Heart left ventricle (tissue), 16 donors: ENCODE measurements around the gene TH. TPM values are rescaled to one million over a fixed set of nuclear protein-coding genes. Genes with fewer than 3 reads are reported as not detected.

ENCODE experiments used
- ATAC-seq, 4 donors: fragments of 200-7000 bp; cut with Tn5 transposase; one replicate each; pipeline ENCODE4 v1.9.1; 2020 to 2022; ENCODE audit warnings: moderate library complexity in 4 of 4, mild to moderate bottlenecking in 3 of 4, moderate number of reproducible peaks in 1 of 4
- DNase-seq, 5 donors: peaks; one replicate each; pipeline ENCODE4 v3.0.0-alpha.2; 2020
- H3K27ac ChIP-seq, 12 donors: fragments of 200-600 bp; sonication (generic) in 4 of 12; one replicate each; pipeline versions ENCODE4 v1.5.0 to v1.8.0; 2016 to 2022; ENCODE audit warnings: mild to moderate bottlenecking in 2 of 12
- H3K27me3 ChIP-seq, 9 donors: fragments of 200-600 bp; sonication (generic) in 2 of 9; one replicate each; pipeline versions ENCODE4 v1.5.1 to v1.8.0; 2016 to 2022; ENCODE audit warnings: mild to moderate bottlenecking in 3 of 9
- H3K36me3 ChIP-seq, 9 donors: fragments of 200-600 bp; sonication (generic) in 2 of 9; one replicate each; pipeline versions ENCODE4 v1.5.0 to v1.8.0; 2018 to 2022; ENCODE audit warnings: mild to moderate bottlenecking in 2 of 9
- H3K4me1 ChIP-seq, 12 donors: fragments of 200-600 bp; sonication (generic) in 4 of 12; one replicate each; pipeline versions ENCODE4 v1.5.0 to v1.8.0; 2016 to 2022; ENCODE audit warnings: mild to moderate bottlenecking in 3 of 12
- H3K4me3 ChIP-seq, 12 donors: fragments of 200-600 bp; sonication (generic) in 4 of 12; one replicate each; pipeline versions ENCODE4 v1.5.0 to v1.8.0; 2017 to 2022; ENCODE audit warnings: mild to moderate bottlenecking in 9 of 12, moderate library complexity in 4 of 12
- H3K9me3 ChIP-seq, 12 donors: fragments of 200-600 bp; sonication (generic) in 4 of 12; one replicate each; pipeline versions ENCODE4 v1.5.0 to v1.8.0; 2016 to 2022; ENCODE audit warnings: mild to moderate bottlenecking in 1 of 12
- POLR2A ChIP-seq, 2 donors: fragments of 450-650 bp; IDR thresholded peaks; one replicate each; pipeline ENCODE4 v1.6.1; 2017; ENCODE audit warnings: antibody characterized with exemption in 2 of 2, mild to moderate bottlenecking in 2 of 2, moderate library complexity in 2 of 2
- WGBS, 4 donors: extraction: QIAGEN DNeasy Blood & Tissue Kit in 2 of 4; methylation state at CpG; one replicate each; pipeline versions ENCODE4 v1.1.5 to v1.1.7; 2013 to 2018; 5-methylcytosine and 5-hydroxymethylcytosine counted together
- intact Hi-C, 10 donors: fragments of 100-400 bp; cut with DNase I; formaldehyde crosslinking; loops; one replicate each; pipeline versions ENCODE4 v1.11.1 to v1.14.2; 2022
- polyA plus RNA-seq, 2 donors: library from polyadenylated mRNA; stranded (reverse); fragments of 200-250 nt; gene quantifications; one replicate each; pipeline ENCODE4 v1.2.3, GENCODE V29; 2013
- total RNA-seq, 9 donors: library from RNA; depleted of rRNA in 2 of 9; stranded (reverse); fragments of >200 nt in 2 of 9; fragmentation: NEBNext Ultra II Directional in 3 of 9; extraction: Animal tissue kit (Norgen Biotek cat#: 25700) in 3 of 9; gene quantifications; one replicate each; pipeline versions ENCODE4 v1.1.0 to v1.2.4, GENCODE V29; 2016 to 2023
- TF ChIP-seq, protein P1 (sequence below), 12 donors: fragments of 200-600 bp; sonication (generic) in 4 of 12; IDR thresholded peaks; one replicate each; pipeline versions ENCODE4 v1.5.0 to v1.8.0; 2018 to 2022; ENCODE audit warnings: antibody characterized with exemption in 12 of 12, mild to moderate bottlenecking in 5 of 12
- donor health status: ischemic (EF 13 %, LVEDD 7.1; RV severe dilation, severe dysfunction).
- donor health status: healthy with polysubstance abuse.
- donor health status: DM: no; HTN: yes; CAD: no.
- donor health status: DM: no; HTN: no; CAD: no.
- donor health status: ischemic (EF 25% LVEDD 6.9; RV normal size, moderate dysfunction).
- donor health status: ischemic (EF 25% LVEDD 5.7; RV mildly dilated, moderate dysfunction).
- donor health status: healthy.
- donor health status: DM: yes; HTN: yes; CAD: no.
- donor health status: ischemic (EF 35%, LVEDD 5.7; RV mildly dilated, moderate dysfunction).
- donor health status: nonischemic (EF 11% LVEDD 7.7; RV severe dilation, severe dysfunction).
- donor health status: DM: yes; HTN: yes; CAD: no.
- donor health status: PGD.
- donor health status: ischemic (EF 29% LVEDD 5.4; RV normal size, mild dysfunction).
- donor health status: nonischemic (EF 23%, LVEDD 6.1; RV moderate dilation, normal function).

TH gene
- total and polyA plus RNA-seq, 11 donors = 0.08 TPM; not detected in 10

DNA sequence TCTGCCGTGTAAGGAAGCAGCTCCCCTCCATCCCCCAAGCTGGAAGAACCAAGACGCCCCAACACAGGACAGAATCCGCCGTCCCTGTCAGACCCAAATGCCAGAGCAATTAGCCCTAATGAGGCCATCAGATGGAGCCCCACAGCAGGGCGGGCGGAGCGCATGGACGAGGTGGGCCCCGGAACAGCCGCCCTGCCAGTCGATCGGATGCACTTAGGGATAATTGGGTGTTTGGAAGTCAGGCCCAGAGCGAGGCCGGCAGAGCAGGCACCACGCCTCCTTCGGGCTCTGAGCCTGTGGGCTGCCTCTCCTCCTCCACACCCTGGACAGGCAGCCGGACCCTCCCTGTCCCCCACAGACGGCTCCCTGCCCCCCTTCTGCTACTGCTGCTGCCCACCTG is 5.5 kb upstream of the TH start:
- H3K36me3 ChIP-seq = no peaks in the 10 kb centered on the region
- 56 to 79% (median 61%) methylated on average over 15 to 18 of the region's 18 CpGs for WGBS, 4 donors
- intact Hi-C loops = no loop called here

DNA sequence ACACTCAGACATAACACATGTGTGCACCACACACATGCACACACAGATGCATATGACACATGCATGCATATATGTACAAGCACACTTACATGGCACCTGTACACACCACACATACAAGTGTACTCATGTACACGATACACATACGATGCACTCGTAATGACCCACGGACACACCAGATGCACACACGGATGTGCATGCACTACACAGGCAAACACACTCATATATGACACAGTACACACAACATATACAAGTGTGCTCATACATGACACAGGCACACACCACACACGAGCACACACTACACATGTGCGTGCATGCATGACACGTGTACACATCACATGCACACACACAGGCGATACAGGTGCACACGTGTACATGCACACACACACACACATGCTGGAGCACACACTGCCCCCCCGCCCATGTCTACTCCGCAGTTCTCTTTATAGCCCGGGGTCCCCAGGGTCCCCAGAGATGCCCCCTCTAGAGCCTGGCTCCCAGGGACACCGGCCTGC is 4.8 kb upstream of the TH start:
- H3K4me1 ChIP-seq = no peaks in the 10 kb centered on the region
- no peaks in the 10 kb centered on the region for H3K9me3 ChIP-seq
- TF ChIP-seq POLR2A (IDR thresholded peaks at IDR 0.05) = no peak
- TF ChIP-seq, protein P1, sequence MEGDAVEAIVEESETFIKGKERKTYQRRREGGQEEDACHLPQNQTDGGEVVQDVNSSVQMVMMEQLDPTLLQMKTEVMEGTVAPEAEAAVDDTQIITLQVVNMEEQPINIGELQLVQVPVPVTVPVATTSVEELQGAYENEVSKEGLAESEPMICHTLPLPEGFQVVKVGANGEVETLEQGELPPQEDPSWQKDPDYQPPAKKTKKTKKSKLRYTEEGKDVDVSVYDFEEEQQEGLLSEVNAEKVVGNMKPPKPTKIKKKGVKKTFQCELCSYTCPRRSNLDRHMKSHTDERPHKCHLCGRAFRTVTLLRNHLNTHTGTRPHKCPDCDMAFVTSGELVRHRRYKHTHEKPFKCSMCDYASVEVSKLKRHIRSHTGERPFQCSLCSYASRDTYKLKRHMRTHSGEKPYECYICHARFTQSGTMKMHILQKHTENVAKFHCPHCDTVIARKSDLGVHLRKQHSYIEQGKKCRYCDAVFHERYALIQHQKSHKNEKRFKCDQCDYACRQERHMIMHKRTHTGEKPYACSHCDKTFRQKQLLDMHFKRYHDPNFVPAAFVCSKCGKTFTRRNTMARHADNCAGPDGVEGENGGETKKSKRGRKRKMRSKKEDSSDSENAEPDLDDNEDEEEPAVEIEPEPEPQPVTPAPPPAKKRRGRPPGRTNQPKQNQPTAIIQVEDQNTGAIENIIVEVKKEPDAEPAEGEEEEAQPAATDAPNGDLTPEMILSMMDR (IDR thresholded peaks at IDR 0.05) = no peak
- no peak overlapping the region for H3K27ac ChIP-seq
- no peaks in the 10 kb centered on the region for H3K36me3 ChIP-seq
- no peak overlapping the region for H3K4me3 ChIP-seq
- DNase-seq = no peak
- 90 to 94% (median 94%) methylated on average over 14 of the region's 14 CpGs for WGBS, 4 donors
- intact Hi-C loops = no loop called here
- H3K27me3 ChIP-seq = peaks cover 0 to 14% (median 0%) of the 10 kb centered on the region in 9 donors
- no peak for ATAC-seq

More for the DNA sequence above, 5.5 kb upstream of the TH start:
- DNase-seq = no peak
- Histone ChIP-seq H3K4me3 (no peak overlapping the region), H3K9me3 (no peaks in the 10 kb centered on the region), H3K4me1 (no peaks in the 10 kb centered on the region), H3K27ac (no peak overlapping the region), H3K27me3 (peaks cover 0 to 14% (median 0%) of the 10 kb centered on the region in 9 donors)
- TF ChIP-seq, protein P1 (IDR thresholded peaks at IDR 0.05) = no peak
- no peak for TF ChIP-seq POLR2A (IDR thresholded peaks at IDR 0.05)
- ATAC-seq = no peak

DNA sequence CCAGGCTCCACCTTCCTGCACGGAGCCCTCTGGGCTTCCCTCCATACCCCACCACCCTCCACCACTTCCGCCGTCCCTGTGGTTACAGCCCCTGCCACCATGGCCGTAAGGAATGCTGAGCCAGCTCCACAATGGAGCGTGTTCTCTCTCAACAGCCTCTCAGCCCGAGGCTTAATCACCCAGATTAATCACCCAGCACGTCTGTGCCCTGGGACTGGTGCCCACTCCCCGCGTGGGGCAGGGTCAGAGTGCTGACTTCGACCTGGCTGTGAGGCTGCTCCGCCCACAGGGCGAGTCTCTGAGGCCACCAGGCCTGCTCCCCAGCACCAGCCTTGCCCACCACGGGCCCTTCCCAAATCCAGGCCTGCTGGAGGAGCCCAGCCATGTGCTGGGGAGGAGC is 4.0 kb upstream of the TH start:
- Histone ChIP-seq H3K9me3 (no peaks in the 10 kb centered on the region), H3K27me3 (peaks cover 0 to 8% (median 0%) of the 10 kb centered on the region in 9 donors), H3K36me3 (no peaks in the 10 kb centered on the region), H3K4me3 (no peak overlapping the region), H3K4me1 (no peaks in the 10 kb centered on the region), H3K27ac (no peak overlapping the region)
- intact Hi-C loops = no loop called here
- DNase-seq (no peak), ATAC-seq (peak in 3 of 4 donors; percentile 11 to 55 (median 15))
- TF ChIP-seq, protein P1 (IDR thresholded peaks at IDR 0.05) = no peak
- no peak for TF ChIP-seq POLR2A (IDR thresholded peaks at IDR 0.05)
- 38 to 61% (median 46%) methylated on average over 4 to 13 of the region's 13 CpGs for WGBS, 4 donors

DNA sequence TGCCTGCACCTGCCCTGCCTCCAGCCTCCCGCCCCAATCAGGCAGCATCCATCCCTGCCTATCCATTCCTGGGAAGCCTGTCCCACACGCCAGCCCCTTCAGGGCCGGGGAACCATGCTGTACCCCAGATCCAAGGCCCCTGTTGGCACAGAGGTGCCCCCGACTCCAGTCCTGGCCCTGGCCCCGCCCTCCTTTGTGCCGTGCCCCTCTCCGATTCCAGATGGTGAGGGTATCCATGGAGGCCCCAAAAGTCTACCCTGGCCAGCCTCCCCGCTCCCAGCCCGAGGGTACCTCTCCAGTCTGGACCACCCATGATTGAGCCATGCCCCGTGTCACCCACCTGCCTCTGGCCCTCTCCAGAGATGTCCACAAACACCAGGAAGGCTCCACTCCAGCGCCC is 2.7 kb upstream of the TH start:
- Histone ChIP-seq H3K4me1 (no peaks in the 10 kb centered on the region), H3K36me3 (no peaks in the 10 kb centered on the region), H3K27me3 (no peaks in the 10 kb centered on the region), H3K27ac (no peak overlapping the region), H3K4me3 (no peak overlapping the region), H3K9me3 (no peaks in the 10 kb centered on the region)
- 85 to 92% (median 92%) methylated on average over 9 to 11 of the region's 11 CpGs for WGBS, 4 donors
- DNase-seq (no peak), ATAC-seq (no peak)
- TF ChIP-seq, protein P1 (IDR thresholded peaks at IDR 0.05) = no peak
- TF ChIP-seq POLR2A (IDR thresholded peaks at IDR 0.05) = no peak
- intact Hi-C loops = no loop called here
